Aorta (tissue), 5 donors: ENCODE results near the gene TXK. TPM values are rescaled to one million over a fixed set of nuclear protein-coding genes. Genes with fewer than 3 reads are reported as not detected.

Source experiments
- ATAC-seq: fragments of 200-7000 bp; cut with Tn5 transposase; one replicate; pipeline ENCODE4 v1.9.1; 2022; ENCODE audit warnings: moderate library complexity; ENCODE audit not compliant: low FRiP score
- DNase-seq, 2 donors: peaks; one replicate each; pipeline ENCODE4 v3.0.0-alpha.2; 2020
- H3K27ac ChIP-seq, 2 donors: one replicate each; pipeline ENCODE4 v1.5.1; 2013; ENCODE audit warnings: low read length in 2 of 2, mild to moderate bottlenecking in 2 of 2, moderate library complexity in 2 of 2, control low read depth in 1 of 2, inconsistent platforms in 1 of 2, low read depth in 1 of 2
- H3K27me3 ChIP-seq, 2 donors: one replicate each; pipeline ENCODE4 v1.6.1; 2013; ENCODE audit warnings: control low read depth in 1 of 2, low read length in 1 of 2, mild to moderate bottlenecking in 1 of 2, moderate library complexity in 1 of 2; ENCODE audit not compliant: insufficient read depth in 2 of 2, control insufficient read depth in 1 of 2
- H3K36me3 ChIP-seq, 2 donors: one replicate each; pipeline ENCODE4 v1.6.1; 2013; ENCODE audit warnings: control low read depth in 1 of 2, low read length in 1 of 2, mild to moderate bottlenecking in 1 of 2; ENCODE audit not compliant: insufficient read depth in 2 of 2, control insufficient read depth in 1 of 2
- H3K4me1 ChIP-seq, 2 donors: one replicate each; pipeline ENCODE4 v1.6.1; 2013; ENCODE audit warnings: low read length in 2 of 2, control low read depth in 1 of 2, mild to moderate bottlenecking in 1 of 2, moderate library complexity in 1 of 2; ENCODE audit not compliant: insufficient read depth in 2 of 2, control insufficient read depth in 1 of 2
- H3K4me3 ChIP-seq, 2 donors: one replicate each; pipeline ENCODE4 v1.5.1; 2013; ENCODE audit warnings: low read length in 2 of 2, control low read depth in 1 of 2, mild to moderate bottlenecking in 1 of 2
- H3K9me3 ChIP-seq: one replicate; pipeline ENCODE4 v1.6.1; 2013; ENCODE audit warnings: mild to moderate bottlenecking, low read length; ENCODE audit not compliant: control insufficient read depth
- WGBS, 2 donors: extraction: QIAGEN DNeasy Blood & Tissue Kit; methylation state at CpG; one replicate each; pipeline ENCODE4 v1.1.7; 2013; 5-methylcytosine and 5-hydroxymethylcytosine counted together
- intact Hi-C, 2 donors: fragments of 100-400 bp; cut with DNase I; formaldehyde crosslinking; loops; one replicate each; pipeline versions ENCODE4 v1.14.2 to v1.15.0; 2022
- polyA plus RNA-seq, 2 donors: library from polyadenylated mRNA; stranded (reverse); fragments of 200-250 nt; gene quantifications; one replicate each; pipeline ENCODE4 v1.2.3, GENCODE V29; 2013
- total RNA-seq, 2 donors: library from RNA; stranded (reverse); fragmentation: NEBNext Ultra II Directional; extraction: Animal tissue kit (Norgen Biotek cat#: 25700); gene quantifications; one replicate each; pipeline ENCODE4 v1.2.1, GENCODE V29; 2021
- donor health status: healthy with polysubstance abuse.
- donor health status: Bipolar disorder and iron deficiency.
- donor health status: DM: no; HTN: no; CAD: no.
- donor health status: DM: no; HTN: no; CAD: no.
- donor health status: DM: yes; HTN: yes; CAD: no.

Gene TXK
- total and polyA plus RNA-seq, 4 donors = 0.87 to 6.8 (median 1.8) TPM

- 90 to 92% methylated on average over 2 of the region's 2 CpGs for WGBS, 2 donors
- no peak for DNase-seq
These were observed 89.8 kb downstream of the TXK start for GRCh38 chr4:48044298-48044697.

DNA sequence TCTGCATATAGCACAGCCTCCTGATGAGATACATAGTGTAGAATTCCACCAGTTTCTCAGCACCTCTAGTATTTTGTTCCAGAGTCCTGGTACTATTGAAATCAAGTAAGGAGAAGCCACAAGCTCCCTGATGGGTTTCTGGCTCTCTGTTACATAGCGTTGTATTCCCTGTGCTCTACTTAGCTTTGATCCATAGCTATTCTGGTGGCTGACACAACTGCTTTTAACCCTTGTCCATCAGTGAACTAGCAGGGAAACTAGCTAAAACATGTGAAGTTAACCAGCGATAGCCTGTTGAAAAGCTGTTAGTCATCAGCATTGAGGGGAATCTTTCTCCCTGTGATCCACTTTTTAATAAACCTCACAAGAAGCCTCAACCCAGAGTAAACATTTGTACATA is 90.5 kb downstream of the TXK start:
- no peak overlapping the region for H3K4me3 ChIP-seq
- no peak for DNase-seq
- H3K4me1 ChIP-seq = peaks cover 0 to 2% of the 10 kb centered on the region in 2 donors
- H3K9me3 ChIP-seq = no peaks in the 10 kb centered on the region
- no peaks in the 10 kb centered on the region for H3K27me3 ChIP-seq
- no peaks in the 10 kb centered on the region for H3K36me3 ChIP-seq
- H3K27ac ChIP-seq = no peak overlapping the region
- no peak for ATAC-seq
- intact Hi-C loops = no loop called here
- WGBS, 2 donors = 58 to 63% methylated on average over 2 of the region's 2 CpGs

More at GRCh38 chr4:48044298-48044697, 89.8 kb downstream of the TXK start:
- Histone ChIP-seq H3K36me3 (no peaks in the 10 kb centered on the region), H3K4me3 (no peak overlapping the region), H3K9me3 (no peaks in the 10 kb centered on the region), H3K4me1 (no peaks in the 10 kb centered on the region), H3K27me3 (no peaks in the 10 kb centered on the region), H3K27ac (no peak overlapping the region)
- ATAC-seq = no peak
- intact Hi-C loops = no loop called here

GRCh38 chr4:48042979-48043461 is 91.0 kb downstream of the TXK start:
- intact Hi-C loops = no loop called here
- no peaks in the 10 kb centered on the region for H3K36me3 ChIP-seq

GRCh38 chr4:48041535-48042137 is 92.4 kb downstream of the TXK start:
- H3K9me3 ChIP-seq = no peaks in the 10 kb centered on the region
- no peaks in the 10 kb centered on the region for H3K36me3 ChIP-seq
- no peak for DNase-seq
- no peaks in the 10 kb centered on the region for H3K27me3 ChIP-seq
- peaks cover 0 to 2% of the 10 kb centered on the region in 2 donors for H3K4me1 ChIP-seq
- WGBS, 2 donors = 78 to 92% methylated on average over 4 of the region's 4 CpGs
- H3K27ac ChIP-seq = no peak overlapping the region
- ATAC-seq = no peak
- H3K4me3 ChIP-seq = no peak overlapping the region
- intact Hi-C loops = no loop called here

More at GRCh38 chr4:48042979-48043461, 91.0 kb downstream of the TXK start:
- no peak for DNase-seq
- WGBS, 2 donors = 71 to 72% methylated on average over 3 of the region's 3 CpGs
- ATAC-seq = no peak
- Histone ChIP-seq H3K27ac (no peak overlapping the region), H3K9me3 (no peaks in the 10 kb centered on the region), H3K4me3 (no peak overlapping the region), H3K4me1 (peaks cover 0 to 2% of the 10 kb centered on the region in 2 donors), H3K27me3 (no peaks in the 10 kb centered on the region)

- intact Hi-C loops = no loop called here
- Histone ChIP-seq H3K27me3 (no peaks in the 10 kb centered on the region), H3K27ac (no peak overlapping the region), H3K4me3 (no peak overlapping the region), H3K36me3 (no peaks in the 10 kb centered on the region), H3K4me1 (peaks cover 0 to 2% of the 10 kb centered on the region in 2 donors), H3K9me3 (no peaks in the 10 kb centered on the region)
- no peak for ATAC-seq
- no peak for DNase-seq
These were observed 94.5 kb downstream of the TXK start for GRCh38 chr4:48039561-48039960.

GRCh38 chr4:48038666-48039065 is 95.4 kb downstream of the TXK start:
- H3K27me3 ChIP-seq = no peaks in the 10 kb centered on the region
- H3K36me3 ChIP-seq = no peaks in the 10 kb centered on the region
- DNase-seq (no peak), ATAC-seq (no peak)
- WGBS, 2 donors = 25 to 32% methylated on average over 2 of the region's 2 CpGs
- no peak overlapping the region for H3K4me3 ChIP-seq
- H3K27ac ChIP-seq = no peak overlapping the region
- intact Hi-C loops = no loop called here
- peaks cover 0 to 2% of the 10 kb centered on the region in 2 donors for H3K4me1 ChIP-seq
- no peaks in the 10 kb centered on the region for H3K9me3 ChIP-seq

DNA sequence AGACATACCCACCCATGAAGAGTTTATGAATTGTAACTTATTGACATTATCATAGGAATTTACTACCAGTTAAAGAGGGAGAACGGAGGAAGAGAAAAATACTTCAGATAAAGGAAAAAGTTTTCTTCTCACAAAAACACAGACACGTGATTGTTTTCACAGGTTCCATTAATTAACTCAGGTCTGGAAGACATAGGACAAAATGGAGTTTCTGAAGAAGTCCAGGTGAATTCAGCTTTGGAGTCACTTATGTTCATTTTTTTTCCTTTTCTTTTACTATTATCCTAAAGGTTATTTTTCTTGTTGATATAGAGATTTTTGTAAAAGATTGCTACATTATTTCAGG is 97.0 kb downstream of the TXK start:
- Histone ChIP-seq H3K27ac (no peak overlapping the region), H3K4me3 (no peak overlapping the region), H3K9me3 (no peaks in the 10 kb centered on the region), H3K27me3 (no peaks in the 10 kb centered on the region), H3K4me1 (peaks cover 0 to 2% of the 10 kb centered on the region in 2 donors), H3K36me3 (no peaks in the 10 kb centered on the region)
- DNase-seq = no peak
- intact Hi-C loops = no loop called here
- 75 to 88% methylated on average over 2 of the region's 2 CpGs for WGBS, 2 donors
- no peak for ATAC-seq

DNA sequence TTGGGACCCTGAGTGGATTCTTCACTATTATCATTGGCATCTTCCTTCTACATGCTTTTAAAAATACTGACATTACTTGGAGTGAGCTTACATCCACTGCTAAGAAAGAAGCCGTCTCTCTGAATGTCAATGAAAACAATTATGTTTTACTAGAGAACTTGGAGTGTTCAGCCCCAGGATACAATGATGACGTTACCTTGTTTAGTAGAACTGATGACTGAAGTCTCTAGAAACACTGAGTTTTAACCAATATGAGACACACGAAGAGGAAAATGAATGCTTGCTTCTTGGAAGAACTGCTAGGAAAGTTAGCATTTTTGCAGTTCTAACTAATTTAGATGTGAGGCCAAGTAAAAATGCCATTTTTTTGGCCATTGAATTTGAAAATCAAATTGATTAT is 98.1 kb downstream of the TXK start:
- H3K27ac ChIP-seq = no peak overlapping the region
- no peaks in the 10 kb centered on the region for H3K36me3 ChIP-seq
- no peak for DNase-seq
- no peak overlapping the region for H3K4me3 ChIP-seq
- WGBS, 2 donors = 91 to 96% methylated on average over 3 of the region's 3 CpGs
- H3K9me3 ChIP-seq = no peaks in the 10 kb centered on the region
- peaks cover 0 to 2% of the 10 kb centered on the region in 2 donors for H3K4me1 ChIP-seq
- no peaks in the 10 kb centered on the region for H3K27me3 ChIP-seq
- ATAC-seq = no peak
- intact Hi-C loops = no loop called here

- intact Hi-C loops = no loop called here
- Histone ChIP-seq H3K36me3 (no peaks in the 10 kb centered on the region), H3K27ac (no peak overlapping the region), H3K27me3 (no peaks in the 10 kb centered on the region), H3K9me3 (no peaks in the 10 kb centered on the region), H3K4me1 (peaks cover 0 to 2% of the 10 kb centered on the region in 2 donors), H3K4me3 (no peak overlapping the region)
- DNase-seq (no peak), ATAC-seq (no peak)
- 83 to 94% methylated on average over 1 of the region's 1 CpG for WGBS, 2 donors
These were observed 100.1 kb downstream of the TXK start for GRCh38 chr4:48033825-48034413.
